WTC11 (cell line): Measurements from ENCODE around the gene CPNE7. TPM values are rescaled to one million over a fixed set of nuclear protein-coding genes. Genes with fewer than 3 reads are reported as not detected.
A peak's percentile ranks its signal among the peaks of the same experiment; 100 is the strongest.

ENCODE experiments used
- ATAC-seq: fragments of 200-7000 bp; cut with Tn5 transposase; 2 replicates; pipeline ENCODE4 v1.10.0; 2021; ENCODE audit warnings: mild to moderate bottlenecking, moderate library complexity
- CTCF ChIA-PET: fragments of 300-600 bp; sonication (Branson Sonifier 250); formaldehyde crosslinking; loops from one replicate; lab custom pipeline; 2021; ENCODE audit warnings: antibody characterized with exemption; lab: Charles Lee
- POLR2A ChIA-PET: fragments of 350-600 bp; sonication (Branson Sonifier 250); formaldehyde crosslinking; loops from one replicate; lab custom pipeline; 2021; ENCODE audit warnings: antibody characterized with exemption; lab: Charles Lee
- DNase-seq: peaks from one replicate; pipeline ENCODE4 v3.0.0; 2021; ENCODE audit warnings: low spot score
- H3K27ac Mint-ChIP-seq: 2 replicates; pipeline ENCODE4 v1.8.0; 2021; ENCODE audit warnings: mixed read lengths
- H3K27me3 Mint-ChIP-seq: 2 replicates; pipeline ENCODE4 v1.8.0; 2021; ENCODE audit warnings: low read depth, mild to moderate bottlenecking, moderate library complexity, mixed read lengths
- H3K36me3 Mint-ChIP-seq: 2 replicates; pipeline ENCODE4 v1.8.0; 2021; ENCODE audit warnings: mixed read lengths
- H3K4me1 Mint-ChIP-seq: 2 replicates; pipeline ENCODE4 v1.8.0; 2022; ENCODE audit warnings: mixed read lengths
- H3K4me3 Mint-ChIP-seq: 2 replicates; pipeline ENCODE4 v1.8.0; 2021; ENCODE audit warnings: mild to moderate bottlenecking, moderate library complexity, mixed read lengths
- H3K9me3 Mint-ChIP-seq: 2 replicates; pipeline ENCODE4 v1.8.0; 2021; ENCODE audit warnings: mixed read lengths
- CREM ChIP-seq: sonication (generic); formaldehyde crosslinking; IDR thresholded peaks from 2 replicates; pipeline ENCODE4 v1.8.1; 2022; ENCODE audit warnings: mild to moderate bottlenecking, missing genetic modification reagents, moderate library complexity
- E2F4 ChIP-seq: sonication (generic); formaldehyde crosslinking; IDR thresholded peaks from 2 replicates; pipeline ENCODE4 v1.8.1; 2022; ENCODE audit warnings: low read depth, mild to moderate bottlenecking, moderate library complexity, missing genetic modification reagents, borderline replicate concordance
- ERG ChIP-seq: fragments of 250-450 bp; sonication (Bioruptor Pico); IDR thresholded peaks from 2 replicates; pipeline ENCODE4 v1.8.0; 2021; ENCODE audit warnings: mild to moderate bottlenecking
- ESRRA ChIP-seq: sonication (generic); formaldehyde crosslinking; IDR thresholded peaks from 2 replicates; pipeline ENCODE4 v1.8.1; 2022; ENCODE audit warnings: mild to moderate bottlenecking, missing genetic modification reagents, borderline replicate concordance
- FOXJ3 ChIP-seq: sonication (generic); formaldehyde crosslinking; IDR thresholded peaks from 2 replicates; pipeline ENCODE4 v1.9.0; 2021; ENCODE audit warnings: missing genetic modification reagents, mild to moderate bottlenecking, borderline replicate concordance
- GABPB1 ChIP-seq: sonication (generic); formaldehyde crosslinking; IDR thresholded peaks from 2 replicates; pipeline ENCODE4 v1.8.1; 2023; ENCODE audit warnings: mild to moderate bottlenecking, missing genetic modification reagents
- HMGA2 ChIP-seq: fragments of 250-450 bp; sonication (Bioruptor Pico); IDR thresholded peaks from 2 replicates; pipeline ENCODE4 v1.4.0; 2021; ENCODE audit warnings: mild to moderate bottlenecking, moderate library complexity
- ZNF121 ChIP-seq: sonication (generic); formaldehyde crosslinking; IDR thresholded peaks from 2 replicates; pipeline ENCODE4 v1.8.0; 2023; ENCODE audit warnings: missing genetic modification reagents
- ZNF263 ChIP-seq: sonication (generic); formaldehyde crosslinking; IDR thresholded peaks from 2 replicates; pipeline ENCODE4 v1.8.1; 2022; ENCODE audit warnings: low read depth, mild to moderate bottlenecking, moderate library complexity, missing genetic modification reagents
- ZNF512 ChIP-seq: sonication (generic); formaldehyde crosslinking; IDR thresholded peaks from 2 replicates; pipeline ENCODE4 v1.8.1; 2022; ENCODE audit warnings: missing genetic modification reagents, borderline replicate concordance
- ZNF532 ChIP-seq: fragments of 250-450 bp; sonication (Bioruptor Pico); IDR thresholded peaks from 2 replicates; pipeline ENCODE4 v1.9.0; 2021; ENCODE audit warnings: mild to moderate bottlenecking, borderline replicate concordance
- total RNA-seq: library from RNA; stranded (reverse); gene quantifications from 3 replicates; pipeline ENCODE4 v1.2.3, GENCODE V29; 2021

CPNE7 gene
- total RNA-seq, 1 experiment from 2014 or later, result 42.6 TPM

- TF ChIP-seq ZNF512 (CRISPR knock-in tag) (no peak), ESRRA (CRISPR knock-in tag) (no peak)
Measured at GRCh38 chr16:89617036-89617435, 41.5 kb downstream of the CPNE7 start (continued).

GRCh38 chr16:89618109-89618998 is 42.8 kb downstream of the CPNE7 start:
- no peaks in the 10 kb centered on the region for H3K36me3 Mint-ChIP-seq
- no peaks in the 10 kb centered on the region for H3K9me3 Mint-ChIP-seq
- ATAC-seq (no peak), DNase-seq (no peak)
- POLR2A ChIA-PET, result no interaction called here
- no peak overlapping the region for H3K27ac Mint-ChIP-seq
- CTCF ChIA-PET, result interaction anchor here (0.6 to 6.2 kb wide), 3 partner anchors 12 to 411 kb away, joined by 3 to 79 read pairs (median 3); no protein-coding TSS in a partner anchor
- H3K27me3 Mint-ChIP-seq, result peaks cover 5% of the 10 kb centered on the region; the same call in 1 of the 2 replicates
- H3K4me3 Mint-ChIP-seq, result no peak overlapping the region
- TF ChIP-seq HMGA2 (CRISPR knock-in tag) (no peak), ZNF121 (CRISPR knock-in tag) (peak; percentile 98)
- H3K4me1 Mint-ChIP-seq, result peaks cover 12% of the 10 kb centered on the region

GRCh38 chr16:89619840-89620239 is 44.3 kb downstream of the CPNE7 start:
- no peaks in the 10 kb centered on the region for H3K36me3 Mint-ChIP-seq
- H3K4me3 Mint-ChIP-seq, result no peak overlapping the region
- H3K4me1 Mint-ChIP-seq, result peaks cover 19% of the 10 kb centered on the region
- H3K27me3 Mint-ChIP-seq, result peaks cover 9% of the 10 kb centered on the region; the same call in 1 of the 2 replicates
- TF ChIP-seq ERG (CRISPR knock-in tag) (no peak), FOXJ3 (CRISPR knock-in tag) (no peak), CREM (CRISPR knock-in tag) (no peak), ZNF532 (CRISPR knock-in tag) (no peak)
- H3K9me3 Mint-ChIP-seq, result no peaks in the 10 kb centered on the region
- ChIA-PET POLR2A (no interaction called here), CTCF (interaction anchor here (1.5 to 2.1 kb wide), 3 partner anchors 20 to 80 kb away, joined by 5 to 11 read pairs (median 6); no protein-coding TSS in a partner anchor)
- DNase-seq (no peak), ATAC-seq (no peak)
- no peak overlapping the region for H3K27ac Mint-ChIP-seq

GRCh38 chr16:89620406-89620841 is 44.9 kb downstream of the CPNE7 start:
- ChIA-PET CTCF (interaction anchor here (1.2 to 2.1 kb wide), 4 partner anchors 18 to 80 kb away, joined by 3 to 11 read pairs (median 6); no protein-coding TSS in a partner anchor), POLR2A (no interaction called here)
- ATAC-seq (no peak), DNase-seq (no peak)
- peaks cover 9% of the 10 kb centered on the region; the same call in 1 of the 2 replicates for H3K27me3 Mint-ChIP-seq
- peak overlapping the region; percentile 49; the same call in 1 of the 2 replicates for H3K27ac Mint-ChIP-seq
- no peak for TF ChIP-seq ZNF263
- 0 out of 2 replicates have a peak, but pooled peaks have one; percentile 23 for TF ChIP-seq GABPB1 (CRISPR knock-in tag)
- TF ChIP-seq E2F4 (CRISPR knock-in tag), result no peak
- no peaks in the 10 kb centered on the region for H3K36me3 Mint-ChIP-seq
- H3K4me3 Mint-ChIP-seq, result no peak overlapping the region
- H3K9me3 Mint-ChIP-seq, result no peaks in the 10 kb centered on the region
- peaks cover 24% of the 10 kb centered on the region for H3K4me1 Mint-ChIP-seq
